ENCODE measurements around the gene CHSY1. TPM values are rescaled to one million over a fixed set of nuclear protein-coding genes. Genes with fewer than 3 reads are reported as not detected.

CHSY1 gene
- polyA plus RNA-seq, 1 experiment: 49.2 TPM

DNA sequence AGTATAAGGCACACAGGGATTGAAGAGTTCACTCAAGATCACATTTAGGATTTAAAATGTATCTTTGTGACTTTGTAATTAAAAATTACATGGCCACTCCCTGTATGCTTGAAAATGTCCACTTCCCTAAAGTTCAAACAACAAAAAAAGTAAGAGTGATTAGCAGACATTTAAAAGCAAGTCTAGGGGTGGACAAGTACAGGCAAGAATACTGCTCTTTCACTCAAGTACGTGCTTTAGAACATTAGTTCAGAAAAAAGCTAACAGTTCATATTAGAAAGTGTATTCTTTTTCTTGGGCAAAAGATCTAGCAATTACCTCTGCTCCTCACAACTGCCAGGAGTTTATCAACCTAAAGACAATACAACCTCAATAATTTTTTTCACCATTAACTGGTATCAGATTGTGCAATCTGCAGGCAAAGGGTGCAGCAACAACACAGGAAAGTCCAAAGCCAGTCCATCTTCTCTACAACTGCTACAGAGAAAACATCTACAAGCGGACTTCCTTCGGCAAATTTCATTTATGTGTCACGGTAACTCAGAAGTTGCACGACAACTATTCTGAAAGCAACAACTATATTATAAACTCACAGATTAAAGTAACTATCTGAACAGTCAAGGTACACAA, 18.1 kb downstream of the CHSY1 start:
- H3K4me3 ChIP-seq (ENCODE audit: low read depth, low read length): no peak overlapping the region
- H3K27ac ChIP-seq (ENCODE audit: low read depth, low read length): no peak overlapping the region
- no peaks in the 10 kb centered on the region for H3K9me3 ChIP-seq (ENCODE audit: control insufficient read depth, insufficient read depth, low read length)
- DNase-seq (ENCODE audit: low read depth, low spot score): no peak
- POLR2A ChIA-PET: no interaction called here
- TF ChIP-seq, protein P1, sequence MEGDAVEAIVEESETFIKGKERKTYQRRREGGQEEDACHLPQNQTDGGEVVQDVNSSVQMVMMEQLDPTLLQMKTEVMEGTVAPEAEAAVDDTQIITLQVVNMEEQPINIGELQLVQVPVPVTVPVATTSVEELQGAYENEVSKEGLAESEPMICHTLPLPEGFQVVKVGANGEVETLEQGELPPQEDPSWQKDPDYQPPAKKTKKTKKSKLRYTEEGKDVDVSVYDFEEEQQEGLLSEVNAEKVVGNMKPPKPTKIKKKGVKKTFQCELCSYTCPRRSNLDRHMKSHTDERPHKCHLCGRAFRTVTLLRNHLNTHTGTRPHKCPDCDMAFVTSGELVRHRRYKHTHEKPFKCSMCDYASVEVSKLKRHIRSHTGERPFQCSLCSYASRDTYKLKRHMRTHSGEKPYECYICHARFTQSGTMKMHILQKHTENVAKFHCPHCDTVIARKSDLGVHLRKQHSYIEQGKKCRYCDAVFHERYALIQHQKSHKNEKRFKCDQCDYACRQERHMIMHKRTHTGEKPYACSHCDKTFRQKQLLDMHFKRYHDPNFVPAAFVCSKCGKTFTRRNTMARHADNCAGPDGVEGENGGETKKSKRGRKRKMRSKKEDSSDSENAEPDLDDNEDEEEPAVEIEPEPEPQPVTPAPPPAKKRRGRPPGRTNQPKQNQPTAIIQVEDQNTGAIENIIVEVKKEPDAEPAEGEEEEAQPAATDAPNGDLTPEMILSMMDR (IDR thresholded peaks at IDR 0.05; ENCODE audit: low read depth, low read length): no peak
- CTCF ChIA-PET: no interaction called here
- no peaks in the 10 kb centered on the region for H3K27me3 ChIP-seq (ENCODE audit: control insufficient read depth, insufficient read depth, low read length)

DNA sequence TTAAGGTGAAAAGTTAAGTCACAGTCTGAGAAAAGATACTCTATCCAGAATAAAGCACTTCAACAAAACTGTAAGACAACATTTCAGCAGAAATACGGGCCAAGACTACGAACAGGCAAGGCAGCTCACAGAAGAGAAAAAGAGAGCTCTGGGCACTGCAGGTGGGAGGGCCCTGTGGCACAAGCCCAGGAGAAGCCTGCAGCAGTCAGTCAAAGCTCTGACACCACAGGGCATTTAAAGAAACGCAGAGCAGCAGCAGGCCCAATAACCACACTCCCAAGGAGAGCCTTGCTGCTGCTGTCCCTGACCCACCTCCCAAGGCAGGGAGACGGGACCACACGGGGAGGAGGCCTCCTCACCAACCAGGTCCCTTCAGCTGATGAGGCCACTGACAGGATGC, 19.2 kb downstream of the CHSY1 start:
- POLR2A ChIA-PET: no interaction called here
- Histone ChIP-seq H3K27ac (ENCODE audit: low read depth, low read length) (no peak overlapping the region), H3K4me3 (ENCODE audit: low read depth, low read length) (no peak overlapping the region), H3K27me3 (ENCODE audit: control insufficient read depth, insufficient read depth, low read length) (no peaks in the 10 kb centered on the region), H3K9me3 (ENCODE audit: control insufficient read depth, insufficient read depth, low read length) (no peaks in the 10 kb centered on the region)
- CTCF ChIA-PET: interaction anchor here (1.4 kb wide), 1 partner anchor 12 kb away, joined by 3 read pairs; no protein-coding TSS in a partner anchor
- DNase-seq (ENCODE audit: low read depth, low spot score): no peak
- TF ChIP-seq, protein P1 (IDR thresholded peaks at IDR 0.05; ENCODE audit: low read depth, low read length): no peak

DNA sequence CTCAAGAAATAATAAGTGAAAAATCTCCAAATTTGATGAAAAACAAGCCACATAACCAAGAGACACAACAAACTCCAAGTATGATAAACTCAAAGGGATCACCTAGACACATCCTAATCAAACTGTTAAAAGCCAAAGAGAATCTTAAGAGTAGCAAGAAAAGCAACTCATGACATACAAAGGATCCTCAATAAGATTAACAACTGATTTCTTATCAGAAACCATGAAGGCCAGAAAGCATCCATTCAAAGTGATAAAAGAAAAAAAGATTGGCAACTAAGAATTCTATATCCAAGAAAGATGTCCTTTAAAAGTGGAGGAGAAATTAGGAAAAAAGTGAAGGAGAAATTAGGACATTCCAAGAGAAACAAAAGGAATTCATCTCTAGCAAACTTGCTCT, 23.5 kb downstream of the CHSY1 start:
- Histone ChIP-seq H3K4me3 (ENCODE audit: low read depth, low read length) (no peak overlapping the region), H3K27ac (ENCODE audit: low read depth, low read length) (no peak overlapping the region), H3K27me3 (ENCODE audit: control insufficient read depth, insufficient read depth, low read length) (no peaks in the 10 kb centered on the region), H3K9me3 (ENCODE audit: control insufficient read depth, insufficient read depth, low read length) (no peaks in the 10 kb centered on the region)
- POLR2A ChIA-PET: no interaction called here
- DNase-seq (ENCODE audit: low read depth, low spot score): no peak
- CTCF ChIA-PET: no interaction called here
- TF ChIP-seq, protein P1 (IDR thresholded peaks at IDR 0.05; ENCODE audit: low read depth, low read length): no peak

DNA sequence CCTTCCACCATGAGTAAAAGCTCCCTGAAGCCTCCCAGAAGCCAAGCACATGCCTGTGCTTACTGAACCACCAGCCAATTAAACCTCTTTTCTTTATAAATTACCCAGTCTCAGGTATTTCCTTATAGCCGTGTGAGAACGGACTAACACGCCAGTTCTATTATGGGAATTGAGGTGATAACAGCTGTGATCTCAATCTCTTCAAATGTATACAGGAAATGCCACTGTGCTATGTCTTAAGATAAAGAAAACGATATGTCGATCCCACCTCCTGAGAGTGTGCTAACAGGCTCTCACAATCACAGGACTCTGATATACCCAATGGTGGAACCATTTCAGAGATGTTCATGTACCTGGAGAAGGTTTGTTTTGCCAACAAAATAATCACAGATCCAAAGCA, 26.2 kb downstream of the CHSY1 start:
- no peak overlapping the region for H3K27ac ChIP-seq (ENCODE audit: low read depth, low read length)
- ChIA-PET CTCF (interaction anchor here (1.4 kb wide), 1 partner anchor 217 kb away, joined by 5 read pairs; no protein-coding TSS in a partner anchor), POLR2A (interaction anchor here (0.8 kb wide), 1 partner anchor 21 kb away, joined by 3 read pairs; no protein-coding TSS in a partner anchor)
- no peak for DNase-seq (ENCODE audit: low read depth, low spot score)
- H3K9me3 ChIP-seq (ENCODE audit: control insufficient read depth, insufficient read depth, low read length): no peaks in the 10 kb centered on the region
- no peak overlapping the region for H3K4me3 ChIP-seq (ENCODE audit: low read depth, low read length)
- H3K27me3 ChIP-seq (ENCODE audit: control insufficient read depth, insufficient read depth, low read length): no peaks in the 10 kb centered on the region
- TF ChIP-seq, protein P1 (IDR thresholded peaks at IDR 0.05; ENCODE audit: low read depth, low read length): no peak

DNA sequence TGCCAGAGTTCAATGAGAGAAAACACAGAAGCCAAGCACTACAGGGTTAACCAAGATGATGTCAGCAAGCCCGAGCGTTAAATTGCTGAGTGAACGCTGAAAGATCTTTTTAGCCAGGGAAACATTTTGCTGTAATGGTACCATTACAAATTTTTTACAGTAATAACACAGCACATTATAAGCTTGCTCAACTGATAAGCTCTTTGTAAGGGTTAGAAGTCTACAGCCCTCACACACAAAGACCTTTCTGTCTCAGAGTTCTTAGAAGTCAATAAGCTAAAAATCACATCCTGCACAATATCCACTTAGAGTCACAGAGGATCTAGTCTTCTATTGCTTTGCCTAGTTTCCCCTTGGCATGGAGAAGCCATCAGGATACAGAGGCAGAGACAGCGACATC, 29.9 kb downstream of the CHSY1 start:
- POLR2A ChIA-PET: no interaction called here

More for the DNA sequence above, 29.9 kb downstream of the CHSY1 start:
- H3K4me3 ChIP-seq (ENCODE audit: low read depth, low read length): no peak overlapping the region
- no peaks in the 10 kb centered on the region for H3K9me3 ChIP-seq (ENCODE audit: control insufficient read depth, insufficient read depth, low read length)
- no peak overlapping the region for H3K27ac ChIP-seq (ENCODE audit: low read depth, low read length)
- CTCF ChIA-PET: interaction anchor here (0.6 to 2.1 kb wide), 5 partner anchors 11 to 133 kb away, joined by 3 to 4 read pairs (median 3); no protein-coding TSS in a partner anchor
- H3K27me3 ChIP-seq (ENCODE audit: control insufficient read depth, insufficient read depth, low read length): no peaks in the 10 kb centered on the region
- no peak for DNase-seq (ENCODE audit: low read depth, low spot score)
- TF ChIP-seq, protein P1 (IDR thresholded peaks at IDR 0.05; ENCODE audit: low read depth, low read length): no peak
